Activated naive CD8-positive, alpha-beta T cell treated with anti-CD3 and anti-CD28 coated beads for 36 hours (primary cell): ENCODE measurements around the gene HNRNPCL4. TPM values are rescaled to one million over a fixed set of nuclear protein-coding genes. Genes with fewer than 3 reads are reported as not detected.
"Not testable (repeated sequence)": the region's sequence is repeated elsewhere in the genome, so short reads cannot be mapped to it uniquely, and the experiment has no call there.

ENCODE experiments used
- DNase-seq: peaks from one replicate; pipeline ENCODE4 v3.0.0; 2021
- H3K27ac Mint-ChIP-seq: one replicate; pipeline ENCODE4 v1.8.0; 2022; ENCODE audit warnings: mild to moderate bottlenecking, moderate library complexity, mixed read lengths
- H3K27me3 Mint-ChIP-seq: one replicate; pipeline ENCODE4 v1.8.0; 2022; ENCODE audit warnings: mild to moderate bottlenecking, mixed read lengths
- H3K36me3 Mint-ChIP-seq: one replicate; pipeline ENCODE4 v1.8.0; 2021; ENCODE audit warnings: mild to moderate bottlenecking, mixed read lengths
- H3K4me1 Mint-ChIP-seq: one replicate; pipeline ENCODE4 v1.8.0; 2021; ENCODE audit warnings: mixed read lengths
- H3K4me3 Mint-ChIP-seq: one replicate; pipeline ENCODE4 v1.8.0; 2022; ENCODE audit warnings: mild to moderate bottlenecking, moderate library complexity, mixed read lengths
- H3K9me3 Mint-ChIP-seq: one replicate; pipeline ENCODE4 v1.8.0; 2022; ENCODE audit warnings: mixed read lengths
- total RNA-seq, 2 experiments: library from RNA; stranded (reverse); gene quantifications; one replicate each; pipeline ENCODE4 v1.2.3, GENCODE V29; 2021

The HNRNPCL4 gene
- not detected for total RNA-seq

- not testable (repeated sequence) for H3K4me3 Mint-ChIP-seq, H3K27ac Mint-ChIP-seq, H3K4me1 Mint-ChIP-seq, H3K9me3 Mint-ChIP-seq, DNase-seq, H3K27me3 Mint-ChIP-seq, H3K36me3 Mint-ChIP-seq
These were observed at the start of gene HNRNPCL4 for GRCh38 chr1:13165531-13165930. Gene HNRNPCL4 (minus strand): TSS chr1:13165631. CDS start chr1:13165467, 164 bp downstream.

DNA sequence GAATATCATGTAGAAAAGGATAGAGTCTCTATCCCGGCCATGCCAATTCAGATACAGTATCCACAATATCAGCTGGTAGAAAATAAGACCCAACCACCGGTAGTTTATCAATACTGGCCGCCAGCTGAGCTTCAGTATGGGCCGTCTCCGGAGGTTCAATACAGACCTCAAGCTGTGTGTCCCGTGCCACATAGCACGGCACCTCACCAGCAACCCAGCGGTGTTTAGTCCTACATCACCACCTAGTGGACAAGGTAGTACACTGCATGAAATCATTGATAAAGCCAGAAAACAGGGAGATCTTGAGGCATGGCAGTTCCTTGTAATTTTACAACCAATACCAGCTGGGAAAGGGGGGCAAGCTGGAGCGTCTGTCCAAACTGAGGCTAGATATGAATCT, 43.3 kb upstream of the HNRNPCL4 start:
- not testable (repeated sequence) for H3K36me3 Mint-ChIP-seq, DNase-seq, H3K27me3 Mint-ChIP-seq, H3K4me3 Mint-ChIP-seq, H3K9me3 Mint-ChIP-seq, H3K4me1 Mint-ChIP-seq, H3K27ac Mint-ChIP-seq

DNA sequence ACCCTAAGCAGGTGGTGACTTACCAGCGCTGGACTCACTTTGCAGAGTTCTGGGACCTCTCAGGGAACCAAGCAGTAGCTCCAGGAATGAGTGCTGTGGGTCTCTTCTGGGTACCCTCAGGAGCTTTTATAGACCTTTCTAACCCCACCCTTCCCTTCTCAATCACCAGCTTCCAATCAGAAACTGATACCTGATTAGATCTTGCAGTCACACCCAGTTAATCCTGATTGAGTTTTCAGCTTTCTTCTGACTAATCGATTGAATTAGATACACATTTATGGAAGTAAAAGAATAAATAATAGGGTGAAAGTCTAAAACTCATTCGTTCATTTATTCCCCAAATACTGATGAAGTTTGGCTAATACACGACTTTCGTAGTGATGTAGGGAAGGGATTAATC, 35.9 kb upstream of the HNRNPCL4 start, which contains the start of gene PRAMEF13:
TSS of gene PRAMEF13 (minus strand) at position 101 of the 400 bp plus-strand sequence. CDS start 1,820 bp downstream, outside the sequence.
- not testable (repeated sequence) for H3K4me3 Mint-ChIP-seq, H3K36me3 Mint-ChIP-seq, H3K27me3 Mint-ChIP-seq, H3K27ac Mint-ChIP-seq, H3K9me3 Mint-ChIP-seq, H3K4me1 Mint-ChIP-seq, DNase-seq

DNA sequence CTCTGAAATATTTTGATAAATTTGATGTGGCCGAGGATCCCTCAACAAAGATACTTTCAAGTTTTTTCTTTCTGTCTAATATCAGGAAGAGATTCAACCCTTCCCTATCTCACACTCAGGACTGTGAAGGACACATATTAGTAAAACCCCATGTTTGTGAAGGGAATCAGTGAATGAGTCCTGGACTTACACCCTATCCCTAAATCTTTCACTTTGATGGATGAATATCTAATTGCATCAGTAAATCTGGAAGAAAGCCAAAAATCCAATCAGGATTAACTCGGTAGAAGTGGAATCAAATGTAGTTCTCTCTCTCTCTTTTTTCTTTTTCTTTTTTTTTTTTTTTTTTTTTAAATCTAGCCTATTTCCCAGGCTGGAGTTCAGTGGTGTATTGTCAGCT, 6.1 kb upstream of the HNRNPCL4 start, which contains the start of gene PRAMEF9:
TSS of gene PRAMEF9 (plus strand) at position 301 of the 400 bp plus-strand sequence. CDS start 3,433 bp downstream, outside the sequence.
- not testable (repeated sequence) for H3K9me3 Mint-ChIP-seq, H3K4me1 Mint-ChIP-seq, H3K4me3 Mint-ChIP-seq, H3K27ac Mint-ChIP-seq, DNase-seq, H3K27me3 Mint-ChIP-seq, H3K36me3 Mint-ChIP-seq

- H3K9me3 Mint-ChIP-seq, DNase-seq, H3K4me3 Mint-ChIP-seq, H3K4me1 Mint-ChIP-seq, H3K27me3 Mint-ChIP-seq, H3K36me3 Mint-ChIP-seq, H3K27ac Mint-ChIP-seq: not testable (repeated sequence)
These were observed 9.5 kb downstream of the HNRNPCL4 start, which contains the start of gene PRAMEF26 for GRCh38 chr1:13155909-13156308. Gene PRAMEF26 (minus strand): TSS chr1:13156009. CDS start chr1:13153095, 2,914 bp downstream.

DNA sequence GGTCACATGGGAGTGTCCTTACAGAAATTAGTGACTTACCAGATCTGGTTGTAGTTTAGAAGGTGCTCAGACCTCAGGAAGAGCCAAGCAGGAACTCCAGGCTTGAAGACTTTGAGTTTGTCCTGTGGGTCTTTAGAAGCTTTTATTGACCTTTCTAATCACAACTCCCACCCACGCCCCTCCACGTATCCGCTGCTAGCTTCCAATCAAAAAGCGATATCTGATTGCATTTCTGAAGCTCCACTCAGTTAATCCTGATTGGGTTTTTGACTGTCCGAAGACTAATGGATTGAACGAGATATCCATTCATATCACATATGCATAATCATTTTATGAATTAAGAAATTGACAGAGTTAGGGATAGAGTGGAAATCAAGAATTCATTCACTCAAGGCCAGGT, 48.7 kb downstream of the HNRNPCL4 start, which contains the start of gene HNRNPCL2:
TSS of gene HNRNPCL2 (minus strand) at position 101 of the 400 bp plus-strand sequence. CDS start 454 bp downstream, outside the sequence.
- H3K9me3 Mint-ChIP-seq, H3K27ac Mint-ChIP-seq, DNase-seq, H3K4me1 Mint-ChIP-seq, H3K36me3 Mint-ChIP-seq, H3K4me3 Mint-ChIP-seq: not testable (repeated sequence)
- H3K27me3 Mint-ChIP-seq: peaks cover 11% of the 10 kb centered on the region

Other genes starting within 250 kb of the HNRNPCL4 start
- not detected for gene PRAMEF7, start 249.0 kb downstream of the HNRNPCL4 start, total RNA-seq
- gene PRAMEF6, start 218.1 kb downstream of the HNRNPCL4 start, total RNA-seq: not detected
- not detected for gene PRAMEF27, start 109.1 kb downstream of the HNRNPCL4 start, total RNA-seq
- not detected for gene HNRNPCL3, start 104.9 kb downstream of the HNRNPCL4 start, total RNA-seq
- gene PRAMEF25, start 94.9 kb downstream of the HNRNPCL4 start, total RNA-seq: not detected
- gene HNRNPCL2, start 48.8 kb downstream of the HNRNPCL4 start, total RNA-seq: not detected
- not detected for gene PRAMEF26, start 9.6 kb downstream of the HNRNPCL4 start, total RNA-seq
- gene PRAMEF9, start 6.2 kb upstream of the HNRNPCL4 start, total RNA-seq: not detected
- not detected for gene PRAMEF13, start 35.8 kb upstream of the HNRNPCL4 start, total RNA-seq
- not detected for gene PRAMEF18, start 60.5 kb upstream of the HNRNPCL4 start, total RNA-seq
- gene PRAMEF5, start 88.6 kb upstream of the HNRNPCL4 start, total RNA-seq: not detected
- gene PRAMEF8, start 119.5 kb upstream of the HNRNPCL4 start, total RNA-seq: not detected
- gene PRAMEF33, start 137.9 kb upstream of the HNRNPCL4 start, total RNA-seq: not detected
- not detected for gene PRAMEF15, start 149.9 kb upstream of the HNRNPCL4 start, total RNA-seq
- not detected for gene PRAMEF14, start 181.5 kb upstream of the HNRNPCL4 start, total RNA-seq
- gene PRAMEF19, start 206.3 kb upstream of the HNRNPCL4 start, total RNA-seq: not detected
- gene PRAMEF17, start 224.0 kb upstream of the HNRNPCL4 start, total RNA-seq: not detected
- gene PRAMEF20, start 244.8 kb upstream of the HNRNPCL4 start, total RNA-seq: not detected